HG02610 (cell line): Measurements from ENCODE around the gene SPEM1.

Experiments used
- ATAC-seq: cut with Tn5 transposase; IDR thresholded peaks from one replicate; pipeline ENCODE4 v1.9.1; 2021; ENCODE audit warnings: mild to moderate bottlenecking, moderate library complexity; ENCODE audit not compliant: unreplicated experiment

SPEM1 gene, protein sequence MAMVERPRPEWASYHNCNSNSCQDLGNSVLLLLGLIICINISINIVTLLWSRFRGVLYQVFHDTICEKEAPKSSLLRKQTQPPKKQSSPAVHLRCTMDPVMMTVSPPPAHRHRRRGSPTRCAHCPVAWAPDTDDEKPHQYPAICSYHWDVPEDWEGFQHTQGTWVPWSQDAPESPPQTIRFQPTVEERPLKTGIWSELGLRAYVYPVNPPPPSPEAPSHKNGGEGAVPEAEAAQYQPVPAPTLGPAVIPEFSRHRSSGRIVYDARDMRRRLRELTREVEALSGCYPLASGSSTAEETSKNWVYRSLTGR

DNA sequence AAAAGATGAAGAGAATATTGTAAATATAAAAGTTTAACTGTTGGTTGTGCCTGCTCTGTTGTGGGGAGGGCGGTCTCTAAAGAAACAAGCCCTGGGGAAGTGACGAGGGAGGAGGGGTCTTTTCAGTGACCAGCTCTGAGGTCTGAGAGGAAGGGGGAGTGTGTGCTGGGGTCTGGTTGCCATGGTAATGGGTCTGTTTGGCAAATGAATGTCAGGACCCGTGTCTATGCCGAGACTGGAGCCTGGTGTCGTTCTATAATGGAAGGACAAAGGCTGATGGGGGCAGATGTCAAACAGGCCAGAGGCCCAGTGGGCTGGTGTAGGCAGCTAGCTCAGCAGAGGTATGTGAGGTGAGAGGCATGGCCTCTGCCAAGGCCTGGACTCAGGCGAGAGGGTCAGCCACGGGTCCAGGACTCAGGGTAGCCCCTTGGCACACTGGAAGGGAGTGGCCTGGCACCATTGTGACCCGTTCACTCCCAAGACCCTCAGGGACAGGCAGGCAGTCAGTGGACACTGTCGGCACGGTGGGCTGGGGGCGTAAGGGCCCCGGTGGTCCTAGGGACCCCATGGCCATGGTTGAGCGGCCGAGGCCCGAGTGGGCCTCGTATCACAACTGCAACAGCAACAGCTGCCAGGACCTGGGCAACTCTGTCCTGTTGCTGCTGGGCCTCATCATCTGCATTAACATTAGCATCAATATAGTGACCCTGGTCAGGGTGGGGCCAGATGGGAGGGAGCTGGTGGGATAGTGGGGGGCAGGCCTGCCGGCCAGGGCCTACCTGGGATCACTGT is at the start of gene SPEM1:
Gene SPEM1, plus strand, starts transcription at position 506 of the 792 bp plus-strand sequence. Its CDS starts 61 bp downstream, at position 567.
- ATAC-seq, result no peak

DNA sequence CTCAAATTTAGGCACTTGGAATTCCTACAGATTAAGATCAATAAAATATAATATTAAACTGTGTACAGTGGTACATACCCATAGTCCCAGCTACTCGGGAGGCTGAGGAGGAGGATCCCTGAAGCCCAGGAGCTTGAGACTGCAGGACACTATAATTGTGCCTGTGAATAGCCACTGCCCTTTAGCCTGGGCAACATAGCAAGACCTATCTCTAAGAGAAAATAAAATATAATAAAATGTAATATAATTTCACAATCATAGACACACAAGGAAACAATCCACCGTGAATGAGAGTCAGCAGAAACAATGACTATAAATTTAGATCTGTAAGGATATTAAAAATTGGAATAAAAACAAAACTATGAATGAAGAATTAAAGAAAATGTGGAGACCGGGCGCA is 49.3 kb upstream of the SPEM1 start:
- ATAC-seq, result no peak

DNA sequence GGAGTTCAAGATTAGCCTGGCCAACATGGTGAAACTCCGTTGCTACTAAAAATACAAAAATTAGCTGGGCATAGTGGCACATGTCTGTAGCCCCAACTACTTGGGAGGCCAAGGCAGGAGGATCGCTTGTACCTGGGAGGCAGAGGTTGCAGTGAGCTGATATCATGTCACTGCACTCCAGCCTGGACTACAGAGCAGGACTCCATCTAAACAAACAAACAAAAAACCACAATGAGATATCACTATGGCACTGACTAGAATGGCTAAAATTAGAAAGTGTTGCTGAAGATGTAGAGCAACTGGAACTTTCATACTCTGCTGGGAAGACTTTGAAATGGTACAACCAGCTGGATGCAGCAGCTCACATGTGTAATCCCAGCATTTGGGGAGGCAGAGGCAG is 45.8 kb upstream of the SPEM1 start:
- ATAC-seq, result no peak

DNA sequence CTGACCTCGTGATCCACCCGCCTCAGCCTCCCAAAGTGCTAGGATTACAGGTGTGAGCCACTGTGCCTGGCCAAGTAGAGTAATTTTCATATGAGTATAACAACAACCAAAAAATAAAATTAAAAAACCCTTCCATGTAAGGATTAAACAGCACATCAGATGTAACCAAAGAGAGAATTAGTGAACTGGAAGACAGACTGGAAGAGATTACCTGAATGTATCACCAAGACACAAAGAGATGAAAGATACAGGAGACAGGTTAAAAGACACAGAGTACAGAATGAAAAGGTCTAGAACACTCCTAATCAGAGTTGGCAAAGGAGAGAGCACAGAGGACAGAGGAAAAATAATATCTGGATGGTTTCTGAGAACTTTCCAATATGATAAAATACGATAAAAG is 41.0 kb upstream of the SPEM1 start:
- ATAC-seq, result no peak

DNA sequence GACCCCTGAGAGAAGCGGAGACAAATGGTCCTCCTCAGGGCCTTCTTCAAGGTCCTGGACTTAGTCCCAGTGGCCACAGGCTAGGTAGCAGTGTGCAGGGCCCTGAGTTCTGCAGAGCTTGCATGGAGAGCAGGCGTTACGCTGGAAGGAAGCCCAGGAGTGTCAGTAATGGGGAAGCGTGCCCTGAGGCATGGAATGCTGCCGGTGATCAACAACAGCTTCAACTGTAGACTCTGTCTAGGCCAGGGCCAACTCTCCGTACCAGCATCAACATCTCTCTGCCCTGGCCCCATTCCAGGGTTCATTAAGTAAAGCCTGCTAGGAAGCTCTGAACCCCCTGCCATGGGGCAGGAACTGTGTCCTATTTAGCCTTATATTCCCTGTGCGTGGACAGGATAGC is 39.8 kb upstream of the SPEM1 start:
- ATAC-seq, result no peak

DNA sequence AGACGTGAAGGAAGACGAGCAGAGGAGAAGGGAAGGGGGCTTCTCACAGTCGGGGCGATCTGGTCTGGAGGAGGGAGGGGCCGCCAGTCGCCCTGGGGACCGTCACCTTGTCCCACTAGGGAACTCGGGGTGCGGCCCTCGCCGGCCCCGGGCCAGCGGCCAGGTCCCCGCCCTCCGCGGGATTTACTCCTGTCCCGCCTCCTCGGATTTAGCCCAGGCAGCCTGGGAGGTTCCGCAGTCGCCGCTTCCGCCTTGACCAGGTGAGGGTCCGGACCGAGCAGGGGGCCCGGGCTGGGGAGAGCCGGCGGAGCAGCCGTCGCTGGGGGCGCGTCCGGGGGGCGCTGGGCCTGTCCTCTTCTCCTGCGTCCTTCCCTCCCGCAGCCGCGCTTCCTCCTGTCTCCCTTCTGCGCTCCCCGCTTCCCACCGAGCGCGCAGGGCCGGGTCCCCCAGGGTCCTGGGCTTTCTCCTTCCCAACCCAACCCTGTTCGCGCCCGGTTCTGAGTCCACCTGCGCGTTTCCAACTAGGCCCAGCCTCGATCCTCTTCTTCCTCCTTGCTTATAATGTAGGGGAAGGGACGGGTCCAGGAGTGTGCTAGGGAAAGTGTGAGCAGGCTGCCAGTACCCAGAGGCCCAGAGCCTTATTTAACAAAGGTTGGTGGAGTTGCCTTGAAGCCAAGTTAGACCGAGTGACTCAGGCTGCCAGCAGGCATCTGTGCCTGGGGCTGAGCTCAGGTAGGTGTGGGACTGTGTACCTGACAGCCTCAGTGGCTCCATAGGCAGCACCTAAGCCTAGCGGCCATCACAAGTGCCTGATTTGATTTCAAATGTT is 39.1 kb upstream of the SPEM1 start, which contains the start of gene TNK1:
Gene TNK1, plus strand, starts transcription at position 235 of the 829 bp plus-strand sequence. CDS start 1,838 bp downstream, outside the sequence.
- ATAC-seq, result no peak

DNA sequence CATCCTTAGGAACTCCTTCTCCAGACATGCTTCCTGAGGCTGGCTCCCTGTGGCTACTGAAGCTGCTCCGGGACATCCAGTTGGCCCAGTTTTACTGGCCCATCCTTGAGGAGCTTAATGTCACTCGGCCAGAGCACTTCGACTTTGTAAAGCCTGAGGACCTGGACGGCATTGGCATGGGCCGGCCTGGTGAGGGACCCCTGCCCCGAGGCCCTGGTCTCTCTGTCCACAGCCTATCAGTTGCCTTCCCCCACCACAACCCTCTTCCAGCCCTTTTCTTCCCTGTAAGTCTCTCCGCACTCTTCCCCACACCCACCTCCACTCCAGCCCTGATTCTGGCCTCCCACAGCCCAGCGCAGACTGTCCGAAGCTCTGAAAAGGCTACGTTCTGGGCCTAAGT is 37.2 kb upstream of the SPEM1 start:
- ATAC-seq, result no peak

DNA sequence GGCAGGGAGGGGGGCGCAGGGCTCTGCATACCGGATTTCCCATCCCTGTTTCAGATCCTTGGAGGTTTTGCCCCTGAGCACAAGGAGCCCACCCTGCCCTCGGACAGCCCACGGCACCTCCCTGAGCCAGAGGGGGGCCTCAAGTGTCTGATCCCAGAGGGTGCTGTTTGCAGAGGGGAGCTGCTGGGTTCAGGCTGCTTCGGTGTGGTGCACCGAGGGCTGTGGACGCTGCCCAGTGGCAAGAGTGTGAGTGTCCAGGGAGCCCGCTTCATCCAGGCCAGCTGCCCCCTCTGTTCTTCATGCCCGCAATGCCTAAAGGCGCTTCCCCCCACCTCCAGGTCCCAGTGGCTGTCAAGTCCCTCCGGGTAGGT is 36.8 kb upstream of the SPEM1 start:
- ATAC-seq, result no peak

DNA sequence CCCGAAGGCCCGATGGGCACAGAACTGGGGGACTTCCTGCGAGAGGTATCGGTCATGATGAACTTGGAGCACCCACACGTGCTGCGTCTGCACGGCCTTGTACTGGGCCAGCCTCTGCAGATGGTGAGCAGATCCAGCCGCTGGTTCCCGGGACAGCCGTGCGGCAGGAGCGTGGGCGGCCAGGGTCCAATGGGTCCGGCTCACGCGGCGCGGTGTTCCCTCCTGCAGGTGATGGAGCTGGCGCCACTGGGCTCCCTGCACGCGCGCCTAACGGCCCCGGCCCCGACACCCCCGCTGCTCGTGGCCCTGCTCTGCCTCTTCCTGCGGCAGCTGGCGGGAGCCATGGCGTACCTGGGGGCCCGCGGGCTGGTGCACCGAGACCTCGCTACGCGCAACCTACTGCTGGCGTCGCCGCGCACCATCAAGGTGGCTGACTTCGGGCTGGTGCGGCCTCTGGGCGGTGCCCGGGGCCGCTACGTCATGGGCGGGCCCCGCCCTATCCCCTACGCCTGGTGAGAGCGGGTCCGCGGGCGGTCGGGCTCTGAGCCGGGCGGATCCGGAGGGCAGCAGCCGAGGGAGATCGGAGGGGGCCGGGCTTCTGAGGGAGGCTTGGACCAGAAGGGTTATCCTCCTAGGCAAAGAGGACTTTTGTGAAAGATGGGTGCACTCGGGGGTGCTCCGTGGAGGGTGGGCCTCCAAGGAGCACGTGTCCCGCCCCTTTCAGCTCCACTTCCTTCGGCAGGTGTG is 36.2 kb upstream of the SPEM1 start:
- ATAC-seq, result peak; percentile 72

DNA sequence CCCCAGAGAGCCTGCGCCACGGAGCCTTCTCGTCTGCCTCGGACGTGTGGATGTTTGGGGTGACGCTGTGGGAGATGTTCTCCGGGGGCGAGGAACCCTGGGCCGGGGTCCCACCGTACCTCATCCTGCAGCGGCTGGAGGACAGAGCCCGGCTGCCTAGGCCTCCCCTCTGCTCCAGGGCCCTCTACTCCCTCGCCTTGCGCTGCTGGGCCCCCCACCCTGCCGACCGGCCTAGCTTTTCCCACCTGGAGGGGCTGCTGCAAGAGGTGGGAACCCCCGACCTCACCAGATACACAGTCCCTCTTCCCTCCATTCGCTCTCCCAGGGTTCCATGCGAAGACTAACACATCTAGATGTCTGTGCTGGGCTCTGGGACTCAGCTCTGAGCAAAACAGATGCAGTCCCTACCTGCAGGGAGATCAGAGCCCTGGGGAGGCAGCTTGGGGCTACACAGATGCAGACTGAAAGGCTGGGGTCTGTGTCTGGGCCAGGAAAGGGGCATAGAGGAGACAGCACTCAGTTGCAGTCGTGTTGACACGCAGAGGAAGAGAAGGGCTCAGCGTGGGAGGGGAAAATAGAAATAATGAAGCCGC is 35.5 kb upstream of the SPEM1 start:
- no peak for ATAC-seq

DNA sequence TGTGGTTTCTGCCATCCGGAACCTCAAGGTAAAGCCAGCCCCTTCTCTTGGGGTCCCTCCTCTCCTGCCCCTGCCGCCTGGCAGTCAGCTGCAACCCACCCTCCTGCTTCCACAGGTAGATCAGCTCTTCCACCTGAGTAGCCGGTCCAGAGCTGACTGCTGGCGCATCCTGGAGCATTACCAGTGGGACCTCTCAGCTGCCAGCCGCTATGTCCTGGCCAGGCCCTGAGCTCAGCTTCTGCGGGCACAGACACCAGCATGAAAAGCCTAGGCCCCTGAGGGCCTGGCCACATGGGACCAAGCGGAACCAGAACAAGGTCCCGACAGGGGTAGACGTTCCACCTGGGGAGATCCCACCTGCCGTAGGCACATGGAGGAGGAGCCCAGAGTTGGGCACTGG is 31.3 kb upstream of the SPEM1 start:
- no peak for ATAC-seq

DNA sequence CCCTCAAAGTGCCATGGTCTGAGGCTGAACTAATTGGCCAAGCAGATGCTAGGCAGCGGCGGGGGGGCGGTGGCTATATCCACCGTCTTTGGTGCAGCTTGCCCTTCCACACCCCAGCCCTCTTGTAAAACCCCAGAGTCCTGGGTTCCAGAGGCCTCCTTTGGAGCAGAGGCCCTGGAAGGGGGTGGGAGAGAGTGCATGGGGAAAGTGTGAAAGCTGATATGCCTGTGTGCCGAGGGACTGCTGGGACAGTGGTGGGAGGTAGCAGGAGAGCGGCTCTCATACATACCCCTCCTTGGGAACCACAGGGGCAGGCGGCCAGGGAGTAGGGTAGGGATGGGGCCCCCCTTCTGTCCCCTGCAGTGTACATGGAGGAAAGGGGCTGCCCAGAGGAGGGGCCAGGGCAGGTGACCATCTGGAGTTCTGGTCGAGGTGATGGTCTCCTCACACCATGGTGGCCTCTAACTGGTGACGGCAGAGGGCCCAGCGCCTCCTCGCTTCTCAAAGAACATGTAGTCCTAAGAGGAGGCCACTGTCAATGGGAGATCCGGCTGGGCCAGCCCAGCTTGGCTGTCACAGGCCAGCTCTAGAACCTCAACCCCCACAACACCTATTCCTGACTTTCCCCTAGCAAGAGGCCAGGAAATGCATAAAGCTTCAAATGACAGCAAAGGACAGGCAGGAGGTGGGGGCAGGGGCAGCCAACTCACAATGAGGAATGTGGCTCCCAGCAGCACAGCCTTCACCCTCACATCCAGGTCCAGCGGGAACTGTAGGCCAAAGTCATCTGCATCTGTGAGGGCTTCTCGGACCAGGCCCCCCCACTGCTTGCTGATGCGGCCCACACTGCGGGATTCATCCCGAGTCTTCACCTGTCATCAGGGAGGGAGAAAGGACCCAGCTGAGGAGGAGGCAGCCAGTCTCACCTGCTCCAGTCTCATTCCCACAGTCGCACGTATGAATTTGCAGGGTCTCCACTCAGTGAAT is 29.9 kb upstream of the SPEM1 start:
- ATAC-seq, result no peak

DNA sequence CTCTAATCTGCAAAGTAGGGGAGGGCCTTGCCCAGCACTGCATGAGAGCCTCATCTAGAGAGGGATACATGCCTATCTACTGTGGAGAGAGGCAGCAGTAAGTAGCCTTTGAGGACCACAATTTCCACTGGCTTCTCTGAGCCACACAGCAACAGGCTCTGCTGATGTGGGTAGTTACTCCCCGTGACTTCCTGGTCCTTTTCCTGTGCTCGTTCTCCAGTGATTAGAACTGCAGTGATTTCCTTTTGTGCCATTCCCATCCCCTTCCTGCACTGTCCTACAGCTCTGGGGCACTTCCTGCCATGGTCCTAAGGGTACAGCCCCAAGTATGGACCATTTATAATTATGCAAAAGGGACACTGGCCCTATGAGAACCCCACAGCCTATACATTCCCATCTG is 28.8 kb upstream of the SPEM1 start:
- no peak for ATAC-seq

DNA sequence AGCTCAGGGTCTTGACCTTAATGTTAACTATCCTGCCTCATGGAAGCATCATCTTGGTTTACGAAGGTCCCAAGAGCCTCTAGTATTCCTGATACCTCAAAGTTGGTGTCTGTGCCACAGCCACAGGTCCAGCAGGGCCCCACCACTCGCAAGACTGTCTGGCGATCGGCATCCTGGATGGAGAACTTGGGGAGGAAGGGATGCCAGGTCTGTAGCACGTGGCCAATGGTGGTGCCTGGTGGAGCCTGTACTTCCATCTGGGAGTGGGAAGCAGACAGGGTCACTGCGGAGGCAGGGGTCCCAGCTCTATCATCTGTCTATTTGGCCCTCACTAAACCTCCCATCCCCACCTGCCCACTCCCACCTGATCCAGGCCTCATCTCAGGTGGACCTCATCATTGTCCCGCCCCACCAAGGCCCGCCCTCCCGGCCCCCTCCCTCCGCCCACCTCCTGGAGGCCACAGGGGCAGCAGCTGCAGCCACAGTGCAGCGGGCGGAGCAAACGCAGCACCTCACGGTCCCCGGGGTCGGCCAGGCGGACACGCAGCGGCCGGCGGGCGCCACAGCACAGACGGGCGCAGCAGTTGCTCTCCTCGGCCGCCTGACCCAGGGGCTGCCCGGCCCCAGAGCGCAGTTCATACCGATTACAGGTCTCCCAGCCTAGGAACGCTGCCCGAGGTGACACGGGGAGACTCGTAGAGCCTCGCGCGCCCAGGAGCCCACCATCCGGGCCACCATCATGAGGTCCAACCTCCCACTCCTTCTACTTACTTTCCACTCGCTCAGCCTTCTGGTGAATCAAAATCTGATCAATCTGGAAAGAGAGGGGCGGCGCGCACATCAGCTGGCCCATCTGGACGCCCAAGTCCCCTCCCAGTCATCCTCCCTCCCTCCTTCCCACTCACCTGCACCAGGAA is 27.2 kb upstream of the SPEM1 start:
- no peak for ATAC-seq

DNA sequence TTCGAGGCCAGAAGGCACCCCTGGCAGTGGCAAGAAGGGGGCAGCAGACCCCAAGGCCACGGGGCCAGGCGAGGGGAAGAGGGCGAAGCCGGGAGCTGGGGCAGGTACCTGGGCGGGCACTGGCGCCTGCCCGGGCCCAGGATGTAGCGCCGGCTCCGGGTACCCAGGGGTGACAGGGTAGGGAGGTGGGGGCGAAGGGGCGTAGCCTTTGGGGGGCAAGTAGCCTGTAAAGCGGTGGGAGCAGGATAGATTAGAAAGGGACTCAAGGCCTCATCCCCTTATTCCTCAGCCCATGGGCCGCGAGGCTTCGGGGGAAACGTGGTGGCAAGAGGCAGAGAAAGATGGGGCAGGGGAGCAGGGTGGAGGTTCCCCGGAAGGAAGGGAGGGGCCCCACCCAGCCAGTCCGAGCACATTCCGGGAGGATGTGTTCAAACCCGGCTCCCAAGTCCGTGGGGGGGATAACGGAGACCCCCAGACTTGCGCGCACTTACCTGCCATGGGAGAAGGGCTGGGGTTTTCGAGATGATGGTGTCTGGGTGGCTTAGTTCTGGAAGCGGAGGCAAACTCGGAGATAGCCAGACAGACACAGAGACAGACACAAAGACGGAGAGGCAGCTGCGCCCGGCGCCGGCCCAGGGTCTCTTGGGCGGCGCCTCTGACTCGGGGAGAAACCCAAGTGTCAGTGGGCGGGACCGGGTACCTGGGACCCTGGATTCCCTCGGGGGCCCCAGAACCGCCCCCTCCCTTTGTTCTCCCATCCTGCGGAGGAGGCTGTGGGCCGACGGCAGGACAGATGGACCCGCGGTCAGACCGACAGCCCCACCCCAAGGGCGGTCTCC is 26.3 kb upstream of the SPEM1 start:
- ATAC-seq, result peak; percentile 38

DNA sequence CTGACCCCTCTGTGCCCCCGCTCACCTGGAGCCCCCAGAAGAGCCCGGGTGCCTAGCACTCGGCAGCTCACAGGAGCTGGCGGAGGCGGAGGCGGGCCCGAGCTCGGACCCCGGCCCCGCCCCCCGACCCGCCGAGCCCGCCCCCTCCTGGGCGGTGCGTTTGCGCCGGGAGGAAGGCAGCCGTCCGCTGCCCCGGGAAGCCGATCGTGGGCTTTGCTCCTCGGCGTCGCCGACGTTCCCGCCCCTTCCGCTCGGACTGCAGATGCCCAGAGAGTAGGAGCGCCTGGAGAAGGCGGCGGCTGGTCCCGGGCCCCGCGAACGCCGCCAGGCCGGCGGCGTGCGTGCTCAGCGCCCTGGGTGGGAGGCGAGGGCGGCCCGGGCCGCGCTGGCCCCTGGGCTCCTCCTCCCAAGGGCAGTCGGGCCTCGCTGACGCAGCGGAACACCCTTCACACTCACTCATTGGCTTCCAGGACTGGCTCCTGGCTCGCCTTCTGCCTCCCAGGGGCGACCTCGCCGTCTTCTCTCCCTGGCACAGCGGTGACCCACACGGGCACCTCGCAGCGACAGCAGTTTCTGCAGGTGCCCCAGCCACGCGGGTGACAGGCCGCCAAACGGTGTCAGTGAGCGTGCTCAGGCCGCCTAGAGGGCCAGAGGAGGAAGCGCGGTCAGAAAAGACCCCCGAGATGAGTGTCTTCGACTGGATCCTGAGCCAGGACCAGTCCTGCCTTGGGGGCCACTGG is 25.5 kb upstream of the SPEM1 start, which contains the start of gene PLSCR3:
Gene PLSCR3, minus strand, starts transcription at position 74 of the 740 bp plus-strand sequence. CDS start 415 bp downstream, outside the sequence.
- ATAC-seq, result peak; percentile 72
